Prostate gland (tissue), 2 donors: ENCODE measurements around the gene TIAM2. TPM values are rescaled to one million over a fixed set of nuclear protein-coding genes. Genes with fewer than 3 reads are reported as not detected.
"Not testable (repeated sequence)": the region's sequence is repeated elsewhere in the genome, so short reads cannot be mapped to it uniquely, and the experiment has no call there.

ENCODE experiments used
- DNase-seq: peaks from one replicate; pipeline ENCODE4 v3.0.0-alpha.2; 2019; ENCODE audit warnings: low spot score
- H3K27ac ChIP-seq, 2 donors: fragments of 200-600 bp; sonication (generic); 2 replicates each; pipeline ENCODE4 v1.5.1; 2017 to 2019
- H3K27me3 ChIP-seq: fragments of 200-600 bp; sonication (generic); replicated peaks from 2 replicates; pipeline ENCODE4 v1.5.1; 2019; ENCODE audit not compliant: insufficient read depth
- H3K36me3 ChIP-seq, 2 donors: fragments of 200-600 bp; sonication (generic); 1 replicate in 1 of 2; 2 replicates in 1 of 2; pipeline versions ENCODE4 v1.5.1 to v1.8.1; 2017 to 2019
- H3K4me1 ChIP-seq: fragments of 200-600 bp; sonication (generic); replicated peaks from 2 replicates; pipeline ENCODE4 v1.5.1; 2019
- H3K4me3 ChIP-seq, 2 donors: fragments of 200-600 bp; sonication (generic); 2 replicates each; pipeline ENCODE4 v1.5.1; 2017 to 2019
- H3K9me3 ChIP-seq: fragments of 200-600 bp; sonication (generic); 2 replicates; pipeline ENCODE4 v1.5.1; 2017
- CTCF ChIP-seq, 4 experiments: fragments of 200-600 bp in 2 of 4; fragments of 450-650 bp in 2 of 4; sonication (generic) in 2 of 4; IDR thresholded peaks; 1 replicate in 3 of 4; 2 replicates in 1 of 4; pipeline ENCODE4 v1.5.1; 2016 to 2019; ENCODE audit warnings: antibody characterized with exemption in 4 of 4, mild to moderate bottlenecking in 2 of 4, moderate library complexity in 2 of 4
- POLR2A ChIP-seq: fragments of 450-650 bp; IDR thresholded peaks from one replicate; pipeline ENCODE4 v1.6.1; 2016; ENCODE audit warnings: antibody characterized with exemption, mild to moderate bottlenecking
- POLR2AphosphoS5 ChIP-seq: sonication (generic); formaldehyde crosslinking; IDR thresholded peaks from one replicate; pipeline ENCODE4 v1.6.1; 2017; ENCODE audit warnings: antibody characterized with exemption
- WGBS: methylation state at CpG from one replicate; pipeline ENCODE4 v1.1.5; 2018; 5-methylcytosine and 5-hydroxymethylcytosine counted together
- intact Hi-C: fragments of 100-400 bp; cut with DNase I; formaldehyde crosslinking; loops from one replicate; pipeline ENCODE4 v1.14.2; 2022
- total RNA-seq, 2 donors: library from RNA; depleted of rRNA; stranded (reverse); fragments of >200 nt; gene quantifications; one replicate each; pipeline ENCODE4 v1.1.0, GENCODE V29; 2016

Gene TIAM2
- total RNA-seq, 2 donors from 2014 or later = 13.1 to 21.6 TPM

GRCh38 chr6:155264693-155265320 lies 269.7 kb downstream of the TIAM2 start:
- intact Hi-C loops = no loop called here
- H3K4me3 ChIP-seq = no peak overlapping the region
- no peak for DNase-seq
- no peak overlapping the region for H3K27ac ChIP-seq
- TF ChIP-seq CTCF (IDR thresholded peaks at IDR 0.05) (no peak), POLR2AphosphoS5 (no peak), POLR2A (no peak)
- no peaks in the 10 kb centered on the region for H3K9me3 ChIP-seq
- no peaks in the 10 kb centered on the region for H3K4me1 ChIP-seq
- no peaks in the 10 kb centered on the region for H3K36me3 ChIP-seq
- H3K27me3 ChIP-seq = no peaks in the 10 kb centered on the region
- 50% methylated on average over 9 of the region's 9 CpGs for WGBS

GRCh38 chr6:155265843-155266535 lies 270.9 kb downstream of the TIAM2 start:
- Histone ChIP-seq H3K4me1 (no peaks in the 10 kb centered on the region), H3K9me3 (no peaks in the 10 kb centered on the region), H3K36me3 (no peaks in the 10 kb centered on the region), H3K27me3 (no peaks in the 10 kb centered on the region), H3K4me3 (no peak overlapping the region), H3K27ac (no peak overlapping the region)
- intact Hi-C loops = no loop called here
- no peak for TF ChIP-seq POLR2A
- TF ChIP-seq POLR2AphosphoS5 = no peak
- no peak for TF ChIP-seq CTCF (IDR thresholded peaks at IDR 0.05)
- no peak for DNase-seq
- 90% methylated on average over 4 of the region's 4 CpGs for WGBS

GRCh38 chr6:155267411-155267810 lies 272.3 kb downstream of the TIAM2 start:
- H3K4me1 ChIP-seq = peaks cover 3% of the 10 kb centered on the region
- H3K27ac ChIP-seq = no peak overlapping the region
- no peaks in the 10 kb centered on the region for H3K9me3 ChIP-seq
- no peaks in the 10 kb centered on the region for H3K27me3 ChIP-seq
- no peak overlapping the region for H3K4me3 ChIP-seq
- 90% methylated on average over 2 of the region's 2 CpGs for WGBS
- intact Hi-C loops = no loop called here
- no peak for TF ChIP-seq CTCF (IDR thresholded peaks at IDR 0.05)
- no peak for TF ChIP-seq POLR2A
- no peak for TF ChIP-seq POLR2AphosphoS5
- no peak for DNase-seq
- H3K36me3 ChIP-seq = no peaks in the 10 kb centered on the region

- H3K4me3 ChIP-seq, H3K36me3 ChIP-seq, H3K9me3 ChIP-seq, H3K4me1 ChIP-seq, H3K27me3 ChIP-seq, DNase-seq, H3K27ac ChIP-seq, intact Hi-C loops: not testable (repeated sequence)
- WGBS = 87% methylated on average over 5 of the region's 5 CpGs
Measured at GRCh38 chr6:155268088-155268867, 273.2 kb downstream of the TIAM2 start.

- no peak for DNase-seq
- intact Hi-C loops = no loop called here
- Histone ChIP-seq H3K27ac (no peak overlapping the region), H3K4me3 (no peak overlapping the region), H3K36me3 (no peaks in the 10 kb centered on the region), H3K27me3 (no peaks in the 10 kb centered on the region), H3K4me1 (peaks cover 6% of the 10 kb centered on the region), H3K9me3 (no peaks in the 10 kb centered on the region)
- TF ChIP-seq POLR2AphosphoS5 (no peak), POLR2A (no peak), CTCF (IDR thresholded peaks at IDR 0.05) (no peak)
- 97% methylated on average over 3 of the region's 3 CpGs for WGBS
Measured at GRCh38 chr6:155269765-155270164, 274.6 kb downstream of the TIAM2 start.
